Measurements from ENCODE around the gene FOXQ1. TPM values are rescaled to one million over a fixed set of nuclear protein-coding genes. Genes with fewer than 3 reads are reported as not detected.
A peak's percentile ranks its signal among the peaks of the same experiment; 100 is the strongest.

Gene FOXQ1
- total and polyA plus RNA-seq, 2 of the 13 experiments (the other 11 are each of a cell fraction or from before 2014, with no cell fraction given): 35.2 to 39.8 TPM

DNA sequence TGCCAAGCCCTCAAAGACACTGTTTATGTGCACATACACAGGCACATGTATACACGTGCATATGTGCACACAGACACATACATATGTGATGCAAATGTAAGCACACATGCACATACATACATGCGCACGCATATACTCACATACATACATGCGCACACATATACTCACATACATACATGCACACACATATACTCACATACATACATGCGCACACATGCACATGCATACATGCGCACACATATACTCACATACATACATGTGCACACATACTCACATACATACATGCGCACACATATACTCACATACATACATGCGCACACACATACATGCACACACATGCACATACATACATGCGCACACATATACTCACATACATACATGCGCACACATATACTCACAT is 20.5 kb upstream of the FOXQ1 start:
- H3K36me3 ChIP-seq (replicated peaks in 1 of 2; ENCODE audit: control insufficient read depth in 1 of 2, insufficient read depth in 2 of 2, low read length in 2 of 2): no peaks in the 10 kb centered on the region
- H3K27me3 ChIP-seq (ENCODE audit: control insufficient read depth in 1 of 2, insufficient read depth in 2 of 2, low read length in 2 of 2): no peaks in the 10 kb centered on the region
- H3K4me2 ChIP-seq (ENCODE audit: low read depth, low read length): no peak overlapping the region
- in situ Hi-C loops (cut with HindIII; ENCODE audit: extremely low pct_ligation_motif_present, low pct_unique_long_range_greater_than_20kb): no loop called here
- no peaks in the 10 kb centered on the region for H3K79me2 ChIP-seq (ENCODE audit: insufficient read depth, low read length)
- ChIA-PET POLR2A (interaction anchor here (1.2 to 6.0 kb wide), 6 partner anchors 18 to 236 kb away, joined by 3 to 46 read pairs (median 8); partner anchors contain the start of gene FOXQ1), CTCF (ENCODE audit: low intra/inter-chr PET ratio, low total read pairs) (no interaction called here)
- H2AFZ ChIP-seq (ENCODE audit: low read length): no peak overlapping the region
- no peak overlapping the region for H3K4me3 ChIP-seq (replicated peaks in 1 of 3; ENCODE audit: insufficient read depth in 1 of 3, low read depth in 2 of 3, low read length in 3 of 3)
- no peaks in the 10 kb centered on the region for H3K9me3 ChIP-seq (ENCODE audit: low read length)
- no peaks in the 10 kb centered on the region for H4K20me1 ChIP-seq (ENCODE audit: insufficient read depth, low read length)
- no peak overlapping the region for H3K27ac ChIP-seq (ENCODE audit: extremely low read length, insufficient read depth, low read length)
- intact Hi-C loops (cut with micrococcal nuclease; ENCODE audit: unreplicated experiment): no loop called here
- no TSS peak for BruUV-seq (replicated peaks)
- ATAC-seq: no peak
- H3K4me1 ChIP-seq (ENCODE audit: insufficient read depth, low read length): peaks cover 31% of the 10 kb centered on the region
- 90% methylated on average over 10 of the region's 10 CpGs for WGBS (ENCODE audit: low lambda C conversion rate)
- no peak overlapping the region for H3K9ac ChIP-seq (ENCODE audit: insufficient read depth, low read depth, low read length)
- no peak for DNase-seq (ENCODE audit: low spot score)
- FAIRE-seq: no peak
- TF ChIP-seq ZNF660 (CRISPR knock-in tag; IDR thresholded peaks at IDR 0.05; ENCODE audit: borderline replicate concordance, low read depth): no peak
- TF ChIP-seq ZNF780A (CRISPR knock-in tag; IDR thresholded peaks at IDR 0.05): 0 out of 2 replicates have a peak, but pooled peaks have one; percentile 44
- no peak for TF ChIP-seq ZNF569 (CRISPR knock-in tag; IDR thresholded peaks at IDR 0.05; ENCODE audit: borderline replicate concordance)
- TF ChIP-seq ZNF670 (CRISPR knock-in tag; IDR thresholded peaks at IDR 0.05; ENCODE audit: borderline replicate concordance): no peak
- no peak for TF ChIP-seq PHF20 (CRISPR knock-in tag; IDR thresholded peaks at IDR 0.05)
- TF ChIP-seq JDP2 (CRISPR knock-in tag; IDR thresholded peaks at IDR 0.05; ENCODE audit: borderline replicate concordance): no peak
- TF ChIP-seq ZNF672 (CRISPR knock-in tag; IDR thresholded peaks at IDR 0.05): no peak
- peak; percentile 43; the same call in 1 of the 2 replicates for TF ChIP-seq JUNB (CRISPR knock-in tag; IDR thresholded peaks at IDR 0.05; ENCODE audit: borderline replicate concordance)
- no peak for TF ChIP-seq ZNF432 (CRISPR knock-in tag; IDR thresholded peaks at IDR 0.05; ENCODE audit: borderline replicate concordance)
- TF ChIP-seq SMAD1 (CRISPR knock-in tag; IDR thresholded peaks at IDR 0.05; ENCODE audit: borderline replicate concordance, low read depth): no peak
- TF ChIP-seq POLR2AphosphoS2 (IDR thresholded peaks at IDR 0.05; ENCODE audit: low read depth, low read length): no peak
- no peak for TF ChIP-seq ZNF501 (CRISPR knock-in tag; IDR thresholded peaks at IDR 0.05)
- TF ChIP-seq ZNF841 (CRISPR knock-in tag; IDR thresholded peaks at IDR 0.05; ENCODE audit: borderline replicate concordance): 0 out of 2 replicates have a peak, but pooled peaks have one; percentile 33
- no peak for TF ChIP-seq ZNF510 (CRISPR knock-in tag; IDR thresholded peaks at IDR 0.05; ENCODE audit: low read depth)
- TF ChIP-seq, protein P1, sequence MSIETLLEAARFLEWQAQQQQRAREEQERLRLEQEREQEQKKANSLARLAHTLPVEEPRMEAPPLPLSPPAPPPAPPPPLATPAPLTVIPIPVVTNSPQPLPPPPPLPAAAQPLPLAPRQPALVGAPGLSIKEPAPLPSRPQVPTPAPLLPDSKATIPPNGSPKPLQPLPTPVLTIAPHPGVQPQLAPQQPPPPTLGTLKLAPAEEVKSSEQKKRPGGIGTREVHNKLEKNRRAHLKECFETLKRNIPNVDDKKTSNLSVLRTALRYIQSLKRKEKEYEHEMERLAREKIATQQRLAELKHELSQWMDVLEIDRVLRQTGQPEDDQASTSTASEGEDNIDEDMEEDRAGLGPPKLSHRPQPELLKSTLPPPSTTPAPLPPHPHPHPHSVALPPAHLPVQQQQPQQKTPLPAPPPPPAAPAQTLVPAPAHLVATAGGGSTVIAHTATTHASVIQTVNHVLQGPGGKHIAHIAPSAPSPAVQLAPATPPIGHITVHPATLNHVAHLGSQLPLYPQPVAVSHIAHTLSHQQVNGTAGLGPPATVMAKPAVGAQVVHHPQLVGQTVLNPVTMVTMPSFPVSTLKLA (IDR thresholded peaks at IDR 0.05): peak; percentile 72
- TF ChIP-seq, protein P2, sequence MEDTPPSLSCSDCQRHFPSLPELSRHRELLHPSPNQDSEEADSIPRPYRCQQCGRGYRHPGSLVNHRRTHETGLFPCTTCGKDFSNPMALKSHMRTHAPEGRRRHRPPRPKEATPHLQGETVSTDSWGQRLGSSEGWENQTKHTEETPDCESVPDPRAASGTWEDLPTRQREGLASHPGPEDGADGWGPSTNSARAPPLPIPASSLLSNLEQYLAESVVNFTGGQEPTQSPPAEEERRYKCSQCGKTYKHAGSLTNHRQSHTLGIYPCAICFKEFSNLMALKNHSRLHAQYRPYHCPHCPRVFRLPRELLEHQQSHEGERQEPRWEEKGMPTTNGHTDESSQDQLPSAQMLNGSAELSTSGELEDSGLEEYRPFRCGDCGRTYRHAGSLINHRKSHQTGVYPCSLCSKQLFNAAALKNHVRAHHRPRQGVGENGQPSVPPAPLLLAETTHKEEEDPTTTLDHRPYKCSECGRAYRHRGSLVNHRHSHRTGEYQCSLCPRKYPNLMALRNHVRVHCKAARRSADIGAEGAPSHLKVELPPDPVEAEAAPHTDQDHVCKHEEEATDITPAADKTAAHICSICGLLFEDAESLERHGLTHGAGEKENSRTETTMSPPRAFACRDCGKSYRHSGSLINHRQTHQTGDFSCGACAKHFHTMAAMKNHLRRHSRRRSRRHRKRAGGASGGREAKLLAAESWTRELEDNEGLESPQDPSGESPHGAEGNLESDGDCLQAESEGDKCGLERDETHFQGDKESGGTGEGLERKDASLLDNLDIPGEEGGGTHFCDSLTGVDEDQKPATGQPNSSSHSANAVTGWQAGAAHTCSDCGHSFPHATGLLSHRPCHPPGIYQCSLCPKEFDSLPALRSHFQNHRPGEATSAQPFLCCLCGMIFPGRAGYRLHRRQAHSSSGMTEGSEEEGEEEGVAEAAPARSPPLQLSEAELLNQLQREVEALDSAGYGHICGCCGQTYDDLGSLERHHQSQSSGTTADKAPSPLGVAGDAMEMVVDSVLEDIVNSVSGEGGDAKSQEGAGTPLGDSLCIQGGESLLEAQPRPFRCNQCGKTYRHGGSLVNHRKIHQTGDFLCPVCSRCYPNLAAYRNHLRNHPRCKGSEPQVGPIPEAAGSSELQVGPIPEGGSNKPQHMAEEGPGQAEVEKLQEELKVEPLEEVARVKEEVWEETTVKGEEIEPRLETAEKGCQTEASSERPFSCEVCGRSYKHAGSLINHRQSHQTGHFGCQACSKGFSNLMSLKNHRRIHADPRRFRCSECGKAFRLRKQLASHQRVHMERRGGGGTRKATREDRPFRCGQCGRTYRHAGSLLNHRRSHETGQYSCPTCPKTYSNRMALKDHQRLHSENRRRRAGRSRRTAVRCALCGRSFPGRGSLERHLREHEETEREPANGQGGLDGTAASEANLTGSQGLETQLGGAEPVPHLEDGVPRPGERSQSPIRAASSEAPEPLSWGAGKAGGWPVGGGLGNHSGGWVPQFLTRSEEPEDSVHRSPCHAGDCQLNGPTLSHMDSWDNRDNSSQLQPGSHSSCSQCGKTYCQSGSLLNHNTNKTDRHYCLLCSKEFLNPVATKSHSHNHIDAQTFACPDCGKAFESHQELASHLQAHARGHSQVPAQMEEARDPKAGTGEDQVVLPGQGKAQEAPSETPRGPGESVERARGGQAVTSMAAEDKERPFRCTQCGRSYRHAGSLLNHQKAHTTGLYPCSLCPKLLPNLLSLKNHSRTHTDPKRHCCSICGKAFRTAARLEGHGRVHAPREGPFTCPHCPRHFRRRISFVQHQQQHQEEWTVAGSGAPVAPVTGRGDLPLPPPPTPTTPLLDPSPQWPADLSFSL (CRISPR knock-in tag; IDR thresholded peaks at IDR 0.05): no peak
